A549 (cell line): Measurements from ENCODE around the gene LRRC4C.

ENCODE experiments used
- CEBPB ChIP-seq, 2 experiments: fragments of >200 bp in 1 of 2; sonication (Bioruptor Twin) in 1 of 2; formaldehyde crosslinking in 1 of 2; IDR thresholded peaks; 2 replicates each; pipeline ENCODE4 v1.6.1; 2012 to 2016
- CHD2 ChIP-seq: fragments of 150-350 bp; IDR thresholded peaks from 2 replicates; pipeline ENCODE4 v1.6.1; 2014; ENCODE audit warnings: low read length; ENCODE audit not compliant: partially characterized antibody
- CTCF ChIP-seq: fragments of >200 bp; sonication (Bioruptor Twin); formaldehyde crosslinking; IDR thresholded peaks from 3 replicates; pipeline ENCODE4 v1.5.1; 2016
- E2F6 ChIP-seq: IDR thresholded peaks from 2 replicates; pipeline ENCODE4 v1.6.1; 2012; ENCODE audit warnings: low read depth, borderline replicate concordance
- HDAC2 ChIP-seq: fragments of 200-600 bp; sonication (generic); IDR thresholded peaks from 2 replicates; pipeline ENCODE4 v1.6.1; 2016
- PHF8 ChIP-seq: fragments of 200-600 bp; sonication (generic); IDR thresholded peaks from 2 replicates; pipeline ENCODE4 v1.6.1; 2016; ENCODE audit warnings: low read depth, mild to moderate bottlenecking, antibody characterized with exemption, moderate library complexity, borderline replicate concordance
- POLR2A ChIP-seq: IDR thresholded peaks from 2 replicates; pipeline ENCODE4 v1.6.1; 2012; ENCODE audit warnings: mild to moderate bottlenecking, low read length
- ZC3H11A ChIP-seq: fragments of 450-650 bp; IDR thresholded peaks from 2 replicates; pipeline ENCODE4 v1.6.1; 2014; ENCODE audit warnings: antibody characterized with exemption, mild to moderate bottlenecking
- TF ChIP-seq, protein P1 (sequence below): IDR thresholded peaks from 2 replicates; pipeline ENCODE4 v1.6.1; 2012

- TF ChIP-seq CHD2 (no peak), PHF8 (no peak), POLR2A (no peak), E2F6 (no peak), CTCF (no peak), HDAC2 (no peak), CEBPB (IDR thresholded peaks at IDR 0.05) (no peak), ZC3H11A (no peak)
- TF ChIP-seq, protein P1, sequence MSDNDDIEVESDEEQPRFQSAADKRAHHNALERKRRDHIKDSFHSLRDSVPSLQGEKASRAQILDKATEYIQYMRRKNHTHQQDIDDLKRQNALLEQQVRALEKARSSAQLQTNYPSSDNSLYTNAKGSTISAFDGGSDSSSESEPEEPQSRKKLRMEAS = no peak
Observed at GRCh38 chr11:40166892-40167291, 1292.6 kb downstream of the LRRC4C start.
